Renal pelvis (tissue), 4 donors: ENCODE results near the gene TMPRSS12. TPM values are rescaled to one million over a fixed set of nuclear protein-coding genes. Genes with fewer than 3 reads are reported as not detected.
"Not testable (repeated sequence)": the region's sequence is repeated elsewhere in the genome, so short reads cannot be mapped to it uniquely, and the experiment has no call there.

Experiments
- DNase-seq: peaks from one replicate; pipeline ENCODE4 v3.0.0-alpha.2; 2013
- polyA plus RNA-seq, 3 donors: library from polyadenylated mRNA; unstranded; fragments of 120-200 nt; gene quantifications; one replicate each; pipeline ENCODE4 v1.2.1, GENCODE V29; 2013; ENCODE audit not compliant: insufficient read length in 3 of 3

The TMPRSS12 gene
- polyA plus RNA-seq, 3 donors, result 0.03 to 0.25 (median 0.10) TPM

- no peak for DNase-seq
Measured at GRCh38 chr12:50925920-50926319, 83.2 kb downstream of the TMPRSS12 start.

- DNase-seq, result no peak
Measured at GRCh38 chr12:50926415-50926814, 83.7 kb downstream of the TMPRSS12 start.

- DNase-seq, result not testable (repeated sequence)
Measured at GRCh38 chr12:50926932-50927331, 84.2 kb downstream of the TMPRSS12 start.

- DNase-seq, result no peak
Measured at GRCh38 chr12:50927356-50927755, 84.6 kb downstream of the TMPRSS12 start.

- no peak for DNase-seq
Measured at GRCh38 chr12:50927766-50928224, 85.1 kb downstream of the TMPRSS12 start.

- no peak for DNase-seq
Measured at GRCh38 chr12:50928392-50928791, 85.7 kb downstream of the TMPRSS12 start.

- DNase-seq, result no peak
Measured at GRCh38 chr12:50929831-50930230, 87.1 kb downstream of the TMPRSS12 start.

- DNase-seq, result not testable (repeated sequence)
Measured at GRCh38 chr12:50930477-50930876, 87.8 kb downstream of the TMPRSS12 start.

- no peak for DNase-seq
Measured at GRCh38 chr12:50932787-50933280, 90.1 kb downstream of the TMPRSS12 start.

- DNase-seq, result no peak
Measured at GRCh38 chr12:50933459-50934124, 90.9 kb downstream of the TMPRSS12 start.

- no peak for DNase-seq
Measured at GRCh38 chr12:50934371-50934851, 91.7 kb downstream of the TMPRSS12 start.

GRCh38 chr12:50934981-50935807 lies 92.5 kb downstream of the TMPRSS12 start:
- no peak for DNase-seq

GRCh38 chr12:50936821-50937530 lies 94.2 kb downstream of the TMPRSS12 start:
- no peak for DNase-seq

Other genes with a start within 250 kb of the TMPRSS12 start
- 10 to 100 TPM; 43.2 to 53.7 (median 46.7) TPM for gene ATF1, start 78.8 kb upstream of the TMPRSS12 start, polyA plus RNA-seq
- not detected for gene HIGD1C, start 109.6 kb downstream of the TMPRSS12 start, polyA plus RNA-seq
- gene SLC11A2, start 183.5 kb downstream of the TMPRSS12 start, polyA plus RNA-seq, result 10 to 100 TPM; 43.4 to 75.2 (median 60.4) TPM
- 100 to 1,000 TPM in 2 of 3 donors, 10 to 100 TPM in 1; 81.3 to 161 (median 149) TPM for gene LETMD1, start 205.4 kb downstream of the TMPRSS12 start, polyA plus RNA-seq
- 10 to 100 TPM; 35.3 to 42.4 (median 41.8) TPM for gene CSRNP2, start 240.7 kb downstream of the TMPRSS12 start, polyA plus RNA-seq